ENCODE data around the gene PWWP2B.

Gene PWWP2B

GRCh38 chr10:132415956-132416355 is 19.0 kb downstream of the PWWP2B start:
- Histone ChIP-seq H3K27ac (no peak overlapping the region), H3K9me3 (ENCODE audit: severe bottlenecking) (no peaks in the 10 kb centered on the region), H3K4me3 (ENCODE audit: low read depth, low read length) (no peak overlapping the region), H3K27me3 (ENCODE audit: insufficient read depth, low read depth, severe bottlenecking) (no peaks in the 10 kb centered on the region), H3K36me3 (peaks cover 10% of the 10 kb centered on the region)
- no peak for TF ChIP-seq CTCF (IDR thresholded peaks at IDR 0.05; ENCODE audit: low read depth, low read length)
- no peak for DNase-seq

GRCh38 chr10:132416566-132417256 is 19.7 kb downstream of the PWWP2B start:
- Histone ChIP-seq H3K36me3 (peaks cover 10% of the 10 kb centered on the region), H3K27me3 (ENCODE audit: insufficient read depth, low read depth, severe bottlenecking) (no peaks in the 10 kb centered on the region), H3K4me3 (ENCODE audit: low read depth, low read length) (no peak overlapping the region), H3K27ac (no peak overlapping the region), H3K9me3 (ENCODE audit: severe bottlenecking) (no peaks in the 10 kb centered on the region)
- no peak for TF ChIP-seq CTCF (IDR thresholded peaks at IDR 0.05; ENCODE audit: low read depth, low read length)
- no peak for DNase-seq

DNA sequence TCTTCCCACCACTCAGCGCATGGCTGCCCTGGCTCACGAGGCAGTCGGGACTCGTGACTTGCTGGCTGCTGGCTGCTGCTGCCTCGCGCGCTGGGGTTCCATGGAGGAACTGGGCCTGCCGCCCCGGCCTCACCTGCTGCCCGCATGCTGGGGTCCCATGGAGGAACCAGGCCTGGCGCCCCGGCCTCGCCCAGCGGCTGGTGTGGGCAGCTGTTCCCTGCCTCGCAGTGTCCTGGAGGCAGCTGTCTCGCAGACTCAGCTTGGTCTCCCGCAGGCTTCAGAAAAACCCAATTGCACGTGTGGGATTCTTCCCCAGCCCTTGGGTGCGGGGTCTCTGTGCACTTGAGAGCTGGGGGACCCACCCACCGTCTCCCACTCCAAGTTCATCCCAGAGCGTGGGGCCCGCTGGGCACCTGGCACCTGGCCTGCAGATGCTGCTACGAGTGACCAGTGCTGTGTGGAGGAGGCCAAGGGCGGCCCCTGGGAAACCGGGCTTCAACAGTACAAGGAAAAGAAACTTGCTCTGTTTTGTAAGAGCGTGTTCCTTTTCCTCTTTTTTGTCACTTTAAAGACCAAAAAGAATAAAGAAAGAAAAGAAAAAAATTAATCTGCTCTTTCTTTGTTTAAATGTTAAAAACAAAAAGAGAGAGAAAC is 20.4 kb downstream of the PWWP2B start:
- Histone ChIP-seq H3K9me3 (ENCODE audit: severe bottlenecking) (no peaks in the 10 kb centered on the region), H3K27me3 (ENCODE audit: insufficient read depth, low read depth, severe bottlenecking) (no peaks in the 10 kb centered on the region)

DNA sequence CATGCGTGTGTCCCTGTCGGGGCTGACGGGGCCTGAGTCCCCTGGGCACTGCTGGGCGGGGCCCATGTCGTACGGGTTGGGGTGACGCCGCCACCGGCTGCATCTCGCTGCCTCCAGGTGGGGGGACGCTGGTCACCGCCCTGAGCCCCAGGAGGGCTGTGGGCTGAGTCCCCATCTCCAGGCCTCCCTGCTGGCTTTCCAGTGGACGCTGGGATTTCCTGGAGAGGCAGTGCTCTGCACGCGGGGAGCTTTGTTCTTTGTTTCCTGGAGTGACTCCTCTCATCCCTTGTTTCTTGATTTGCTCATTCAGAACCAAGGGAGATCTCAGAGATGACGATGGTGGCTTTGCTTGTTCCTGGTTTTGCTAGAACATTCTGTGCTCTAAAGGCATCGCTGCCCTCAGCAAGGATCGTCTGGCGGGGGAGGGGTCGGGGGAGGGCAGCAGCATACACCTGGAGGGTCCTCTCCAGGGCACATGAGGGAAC is 21.0 kb downstream of the PWWP2B start:
- Histone ChIP-seq H3K27ac (peak overlapping the region; percentile 75), H3K36me3 (peaks cover 10% of the 10 kb centered on the region; the same call in 1 of the 2 replicates), H3K27me3 (ENCODE audit: insufficient read depth, low read depth, severe bottlenecking) (no peaks in the 10 kb centered on the region), H3K9me3 (ENCODE audit: severe bottlenecking) (no peaks in the 10 kb centered on the region), H3K4me3 (ENCODE audit: low read depth, low read length) (no peak overlapping the region)
- no peak for TF ChIP-seq CTCF (IDR thresholded peaks at IDR 0.05; ENCODE audit: low read depth, low read length)
- DNase-seq: no peak

More for the DNA sequence above, 20.4 kb downstream of the PWWP2B start:
- TF ChIP-seq CTCF (IDR thresholded peaks at IDR 0.05; ENCODE audit: low read depth, low read length): no peak
- no peak for DNase-seq
- peaks cover 10% of the 10 kb centered on the region for H3K36me3 ChIP-seq
- H3K27ac ChIP-seq: peak overlapping the region; percentile 75
- no peak overlapping the region for H3K4me3 ChIP-seq (ENCODE audit: low read depth, low read length)

GRCh38 chr10:132418527-132419416 is 21.8 kb downstream of the PWWP2B start:
- H3K27ac ChIP-seq: peak overlapping the region; percentile 75
- no peak for TF ChIP-seq CTCF (IDR thresholded peaks at IDR 0.05; ENCODE audit: low read depth, low read length)
- peak; percentile 90 for DNase-seq
- H3K27me3 ChIP-seq (ENCODE audit: insufficient read depth, low read depth, severe bottlenecking): no peaks in the 10 kb centered on the region
- H3K4me3 ChIP-seq (ENCODE audit: low read depth, low read length): no peak overlapping the region
- H3K9me3 ChIP-seq (ENCODE audit: severe bottlenecking): no peaks in the 10 kb centered on the region
- peaks cover 10% of the 10 kb centered on the region; the same call in 1 of the 2 replicates for H3K36me3 ChIP-seq

Data from WERI-Rb-1 (cell line).